Measurements from ENCODE around the gene ANKRD63. TPM values are rescaled to one million over a fixed set of nuclear protein-coding genes. Genes with fewer than 3 reads are reported as not detected.

The ANKRD63 gene
- total RNA-seq, 4 donors from 2014 or later = not detected

DNA sequence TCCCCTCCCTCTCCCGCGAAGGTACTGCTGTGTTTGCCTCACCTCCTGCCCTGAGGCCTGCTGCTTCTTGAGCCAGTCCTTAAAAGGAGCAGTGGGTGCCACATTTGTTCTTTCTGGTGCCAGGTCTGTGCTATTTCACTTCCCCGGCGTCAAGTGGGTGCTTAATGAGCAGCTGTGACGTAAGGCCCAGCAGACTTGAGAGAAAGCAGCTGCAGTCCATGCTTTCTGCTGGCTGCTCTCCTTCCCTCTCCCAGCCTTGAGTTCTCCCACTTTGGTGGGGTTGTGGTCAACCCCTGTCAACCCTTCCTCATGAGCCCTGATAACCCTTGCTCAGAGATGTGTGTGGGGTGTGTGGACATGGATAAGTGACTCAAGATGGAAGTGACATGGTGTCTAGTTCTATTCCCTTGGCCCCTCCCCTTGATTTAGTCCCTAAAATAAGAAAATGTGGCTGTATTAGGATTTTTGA is 47.5 kb upstream of the ANKRD63 start:
- 40 to 60% methylated on average over 3 to 5 of the region's 5 CpGs for WGBS, 2 donors (ENCODE audit: low coverage in 1 of 2)
- H3K4me3 ChIP-seq = no peak overlapping the region
- peak; percentile 58 for DNase-seq
- no peak for TF ChIP-seq POLR2A (IDR thresholded peaks at IDR 0.05)
- TF ChIP-seq, protein P1, sequence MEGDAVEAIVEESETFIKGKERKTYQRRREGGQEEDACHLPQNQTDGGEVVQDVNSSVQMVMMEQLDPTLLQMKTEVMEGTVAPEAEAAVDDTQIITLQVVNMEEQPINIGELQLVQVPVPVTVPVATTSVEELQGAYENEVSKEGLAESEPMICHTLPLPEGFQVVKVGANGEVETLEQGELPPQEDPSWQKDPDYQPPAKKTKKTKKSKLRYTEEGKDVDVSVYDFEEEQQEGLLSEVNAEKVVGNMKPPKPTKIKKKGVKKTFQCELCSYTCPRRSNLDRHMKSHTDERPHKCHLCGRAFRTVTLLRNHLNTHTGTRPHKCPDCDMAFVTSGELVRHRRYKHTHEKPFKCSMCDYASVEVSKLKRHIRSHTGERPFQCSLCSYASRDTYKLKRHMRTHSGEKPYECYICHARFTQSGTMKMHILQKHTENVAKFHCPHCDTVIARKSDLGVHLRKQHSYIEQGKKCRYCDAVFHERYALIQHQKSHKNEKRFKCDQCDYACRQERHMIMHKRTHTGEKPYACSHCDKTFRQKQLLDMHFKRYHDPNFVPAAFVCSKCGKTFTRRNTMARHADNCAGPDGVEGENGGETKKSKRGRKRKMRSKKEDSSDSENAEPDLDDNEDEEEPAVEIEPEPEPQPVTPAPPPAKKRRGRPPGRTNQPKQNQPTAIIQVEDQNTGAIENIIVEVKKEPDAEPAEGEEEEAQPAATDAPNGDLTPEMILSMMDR (IDR thresholded peaks at IDR 0.05) = no peak
- TF ChIP-seq POLR2AphosphoS5 (IDR thresholded peaks at IDR 0.05) = peak; percentile 77 to 93 (median 89)
- TF ChIP-seq EP300 (IDR thresholded peaks at IDR 0.05; ENCODE audit: low read depth) = peak; percentile 99
- H3K36me3 ChIP-seq = no peaks in the 10 kb centered on the region
- intact Hi-C loops (cut with DNase I; ENCODE audit: low total_unique reads) (no loop called here), in situ Hi-C loops (cut with MboI; ENCODE audit: low pct_ligation_motif_present in 1 of 4, low pct_unique_long_range_greater_than_20kb in 1 of 4, low sequenced_read_pairs in 3 of 4) (no loop called here)
- no peaks in the 10 kb centered on the region for H3K9me3 ChIP-seq
- H3K27ac ChIP-seq = peak overlapping the region; percentile 95 to 98 (median 96)
- no peaks in the 10 kb centered on the region for H3K27me3 ChIP-seq
- H3K4me1 ChIP-seq = peaks cover 26 to 84% (median 35%) of the 10 kb centered on the region in 4 donors

DNA sequence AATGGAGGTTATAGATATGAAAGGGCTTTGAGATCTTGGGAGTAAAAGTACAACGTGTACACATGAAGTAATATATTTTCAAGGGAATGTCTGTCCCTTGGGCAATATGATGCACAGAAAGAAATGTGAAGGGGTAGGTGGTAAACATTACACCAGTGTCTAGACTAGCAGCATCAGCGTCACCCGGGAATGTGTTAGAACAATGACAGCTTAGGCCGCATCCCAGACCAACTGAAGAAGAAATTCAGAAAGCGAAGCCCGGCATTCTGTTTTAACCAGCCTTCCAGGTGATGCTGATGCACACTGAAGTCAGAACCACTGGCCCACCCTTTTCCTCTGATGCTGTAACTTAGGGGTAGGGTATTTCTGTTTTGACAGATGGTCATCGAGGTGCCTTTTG is 46.9 kb upstream of the ANKRD63 start:
- Histone ChIP-seq H3K9me3 (no peaks in the 10 kb centered on the region), H3K36me3 (no peaks in the 10 kb centered on the region), H3K27ac (peak overlapping the region; percentile 95 to 98 (median 96)), H3K27me3 (no peaks in the 10 kb centered on the region), H3K4me1 (peaks cover 26 to 84% (median 34%) of the 10 kb centered on the region in 4 donors), H3K4me3 (no peak overlapping the region)
- intact Hi-C loops (cut with DNase I; ENCODE audit: low total_unique reads) = loop anchor here (10.0 kb wide), 1 partner anchor 225 kb away; the partner anchor contains the start of gene BMF
- no peak for DNase-seq
- TF ChIP-seq POLR2A (IDR thresholded peaks at IDR 0.05) = no peak
- TF ChIP-seq, protein P1 (IDR thresholded peaks at IDR 0.05) = no peak
- peak in 1 of 3 donors; percentile 38 for TF ChIP-seq POLR2AphosphoS5 (IDR thresholded peaks at IDR 0.05)
- peak; percentile 72 for TF ChIP-seq EP300 (IDR thresholded peaks at IDR 0.05; ENCODE audit: low read depth)
- WGBS, 2 donors (ENCODE audit: low coverage in 1 of 2) = 84 to 89% methylated on average over 6 to 7 of the region's 7 CpGs
- in situ Hi-C loops (cut with MboI; ENCODE audit: low pct_ligation_motif_present in 1 of 4, low pct_unique_long_range_greater_than_20kb in 1 of 4, low sequenced_read_pairs in 3 of 4) = no loop called here

DNA sequence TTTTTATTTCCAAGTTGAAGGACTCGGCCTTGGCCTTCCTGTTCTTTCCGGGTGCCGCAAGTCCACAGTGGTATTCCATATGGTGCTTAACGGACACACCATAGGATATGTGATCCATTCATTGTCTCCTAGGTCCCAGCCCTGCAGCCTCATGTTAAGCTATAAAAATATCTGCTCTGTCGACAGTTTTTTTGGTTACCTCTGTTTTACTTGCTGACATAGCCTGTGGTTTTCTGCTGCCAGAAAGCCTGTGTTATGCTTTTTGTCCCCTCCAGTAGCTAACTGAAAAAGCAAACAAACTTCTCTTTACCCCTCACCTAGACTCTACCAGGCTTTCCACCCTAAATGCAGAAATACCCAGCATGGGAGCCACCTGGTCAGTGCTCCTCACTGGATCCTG is 45.9 kb upstream of the ANKRD63 start:
- H3K9me3 ChIP-seq = no peaks in the 10 kb centered on the region
- DNase-seq = no peak
- H3K4me3 ChIP-seq = no peak overlapping the region
- WGBS, 2 donors (ENCODE audit: low coverage in 1 of 2) = 60 to 71% methylated on average over 2 to 5 of the region's 5 CpGs
- peak overlapping the region; percentile 95 to 98 (median 96) for H3K27ac ChIP-seq
- peaks cover 18 to 78% (median 28%) of the 10 kb centered on the region in 4 donors for H3K4me1 ChIP-seq
- intact Hi-C loops (cut with DNase I; ENCODE audit: low total_unique reads) (loop anchor here (10.0 kb wide), 1 partner anchor 224 kb away; the partner anchor contains the start of gene BMF), in situ Hi-C loops (cut with MboI; ENCODE audit: low pct_ligation_motif_present in 1 of 4, low pct_unique_long_range_greater_than_20kb in 1 of 4, low sequenced_read_pairs in 3 of 4) (no loop called here)
- no peaks in the 10 kb centered on the region for H3K36me3 ChIP-seq
- no peaks in the 10 kb centered on the region for H3K27me3 ChIP-seq
- TF ChIP-seq POLR2A (IDR thresholded peaks at IDR 0.05) (no peak), POLR2AphosphoS5 (IDR thresholded peaks at IDR 0.05) (no peak), EP300 (IDR thresholded peaks at IDR 0.05; ENCODE audit: low read depth) (no peak)
- TF ChIP-seq, protein P1 (IDR thresholded peaks at IDR 0.05) = no peak

DNA sequence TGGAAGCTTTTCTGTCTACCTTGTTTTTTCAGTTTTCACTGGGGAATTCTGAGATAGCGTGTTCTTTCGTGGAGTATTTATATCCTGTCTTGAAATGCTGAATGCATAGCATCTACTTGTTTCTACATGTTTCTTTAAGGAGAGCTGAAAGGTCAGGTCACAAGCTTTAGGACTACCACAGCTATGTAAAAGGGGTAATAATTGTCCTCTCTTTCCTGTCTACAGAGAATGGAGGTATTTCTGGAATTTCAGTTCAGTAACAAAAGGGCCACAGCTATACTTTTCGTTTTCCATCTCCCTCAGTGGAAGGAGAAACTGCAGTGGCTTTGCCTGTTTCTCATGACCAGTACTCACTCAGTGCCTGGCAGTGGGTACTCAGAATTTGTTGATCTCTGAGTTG is 45.3 kb upstream of the ANKRD63 start:
- Histone ChIP-seq H3K27ac (peak overlapping the region; percentile 95 to 98 (median 96)), H3K4me1 (peaks cover 16 to 72% (median 26%) of the 10 kb centered on the region in 4 donors), H3K36me3 (no peaks in the 10 kb centered on the region), H3K27me3 (no peaks in the 10 kb centered on the region), H3K9me3 (no peaks in the 10 kb centered on the region), H3K4me3 (no peak overlapping the region)
- 71 to 79% methylated on average over 3 of the region's 3 CpGs for WGBS, 2 donors (ENCODE audit: low coverage in 1 of 2)
- in situ Hi-C loops (cut with MboI; ENCODE audit: low pct_ligation_motif_present in 1 of 4, low pct_unique_long_range_greater_than_20kb in 1 of 4, low sequenced_read_pairs in 3 of 4) = no loop called here
- intact Hi-C loops (cut with DNase I; ENCODE audit: low total_unique reads) = loop anchor here (10.0 kb wide), 1 partner anchor 223 kb away; the partner anchor contains the start of gene BMF
- DNase-seq = no peak
- TF ChIP-seq, protein P1 (IDR thresholded peaks at IDR 0.05) = no peak
- TF ChIP-seq POLR2A (IDR thresholded peaks at IDR 0.05) (no peak), POLR2AphosphoS5 (IDR thresholded peaks at IDR 0.05) (no peak), EP300 (IDR thresholded peaks at IDR 0.05; ENCODE audit: low read depth) (no peak)
